Natural killer cell (primary cell): ENCODE measurements around the gene LTC4S. TPM values are rescaled to one million over a fixed set of nuclear protein-coding genes. Genes with fewer than 3 reads are reported as not detected.
A peak's percentile ranks its signal among the peaks of the same experiment; 100 is the strongest.
"Not testable (repeated sequence)": the region's sequence is repeated elsewhere in the genome, so short reads cannot be mapped to it uniquely, and the experiment has no call there.

ENCODE experiments used
- ATAC-seq, 3 donors: fragments of 150-1000 bp in 2 of 3; fragments of 200-7000 bp in 1 of 3; cut with Tn5 transposase; 1 replicate in 1 of 3; 2 replicates in 2 of 3; pipeline ENCODE4 v1.10.0; 2021; ENCODE audit warnings: mild to moderate bottlenecking in 2 of 3, moderate library complexity in 2 of 3
- DNase-seq, 2 donors: peaks; one replicate each; pipeline versions ENCODE4 v3.0.0 to v3.0.0-alpha.2; 2013 to 2021; ENCODE audit warnings: mixed read lengths in 1 of 2
- H3K27ac ChIP-seq: one replicate; pipeline ENCODE4 v1.5.1; 2013; ENCODE audit warnings: mild to moderate bottlenecking, low read length
- H3K27me3 ChIP-seq: one replicate; pipeline ENCODE4 v1.6.1; 2013; ENCODE audit warnings: low read length; ENCODE audit not compliant: control insufficient read depth, insufficient read depth
- H3K36me3 ChIP-seq: one replicate; pipeline ENCODE4 v1.6.1; 2013; ENCODE audit warnings: low read length; ENCODE audit not compliant: control insufficient read depth, insufficient read depth
- H3K4me1 ChIP-seq: one replicate; pipeline ENCODE4 v1.6.1; 2013; ENCODE audit warnings: low read length; ENCODE audit not compliant: control insufficient read depth, insufficient read depth
- H3K4me3 ChIP-seq: one replicate; pipeline ENCODE4 v1.5.1; 2013; ENCODE audit warnings: low read length
- H3K9me3 ChIP-seq: one replicate; pipeline ENCODE4 v1.6.1; 2013; ENCODE audit warnings: low read length; ENCODE audit not compliant: control insufficient read depth, insufficient read depth
- H3K27ac Mint-ChIP-seq, 2 donors: one replicate each; pipeline ENCODE4 v1.8.0; 2022; ENCODE audit warnings: mild to moderate bottlenecking in 2 of 2, mixed read lengths in 2 of 2, moderate library complexity in 1 of 2
- H3K27me3 Mint-ChIP-seq, 2 donors: one replicate each; pipeline ENCODE4 v1.8.0; 2022; ENCODE audit warnings: low read depth in 2 of 2, mixed read lengths in 2 of 2
- H3K36me3 Mint-ChIP-seq: one replicate; pipeline ENCODE4 v1.8.0; 2022; ENCODE audit warnings: mixed read lengths
- H3K4me1 Mint-ChIP-seq, 2 donors: one replicate each; pipeline ENCODE4 v1.8.0; 2022; ENCODE audit warnings: mixed read lengths in 2 of 2
- H3K4me3 Mint-ChIP-seq: one replicate; pipeline ENCODE4 v1.8.0; 2022; ENCODE audit warnings: mild to moderate bottlenecking, moderate library complexity, mixed read lengths
- H3K9me3 Mint-ChIP-seq, 2 donors: one replicate each; pipeline ENCODE4 v1.8.0; 2022; ENCODE audit warnings: mixed read lengths in 2 of 2
- WGBS: methylation state at CpG from one replicate; pipeline ENCODE4 v1.1.7; 2013; ENCODE audit warnings: missing lambda C conversion rate; ENCODE audit not compliant: insufficient coverage; 5-methylcytosine and 5-hydroxymethylcytosine counted together
- intact Hi-C: fragments of 100-400 bp; cut with micrococcal nuclease; formaldehyde crosslinking; loops from one replicate; pipeline ENCODE4 v1.14.2; 2022
- total RNA-seq, 4 donors: library from RNA; stranded (reverse); fragments of 120-200 nt in 1 of 4; gene quantifications; one replicate each; pipeline versions ENCODE4 v1.2.3 to v1.2.4, GENCODE V29; 2013 to 2022
- TF ChIP-seq, protein P1 (sequence below): fragments of 200-600 bp; IDR thresholded peaks from one replicate; pipeline ENCODE4 v1.8.0; 2022; ENCODE audit warnings: antibody characterized with exemption

LTC4S gene
- total RNA-seq, 3 donors from 2014 or later (not counting 1 experiment from before 2014, with no cell fraction given) = 3.0 to 5.4 (median 3.5) TPM

DNA sequence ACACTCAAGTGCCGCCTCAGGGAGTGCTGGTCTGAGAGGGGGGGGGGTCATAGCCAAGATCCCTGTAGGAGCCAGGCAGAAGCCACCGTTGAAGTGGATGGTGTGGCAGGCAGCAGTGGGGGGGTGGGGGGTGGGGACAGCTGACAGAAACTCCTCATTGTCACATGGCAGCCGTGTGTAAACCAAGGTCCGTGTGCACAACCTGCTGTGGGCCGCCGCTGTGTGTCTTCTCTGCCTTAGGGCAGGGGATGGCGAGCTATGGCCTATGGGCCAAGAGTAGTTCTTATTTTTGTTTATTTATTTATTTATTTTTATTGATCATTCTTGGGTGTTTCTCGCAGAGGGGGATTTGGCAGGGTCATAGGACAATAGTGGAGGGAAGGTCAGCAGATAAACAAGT, 40.3 kb downstream of the LTC4S start:
- peaks cover 25% of the 10 kb centered on the region for H3K36me3 Mint-ChIP-seq
- WGBS = 100% methylated on average over 3 of the region's 8 CpGs
- Histone ChIP-seq H3K27me3 (no peaks in the 10 kb centered on the region), H3K4me1 (peaks cover 20% of the 10 kb centered on the region), H3K27ac (no peak overlapping the region), H3K4me3 (no peak overlapping the region), H3K9me3 (no peaks in the 10 kb centered on the region), H3K36me3 (peaks cover 69% of the 10 kb centered on the region)
- peaks cover 30 to 31% of the 10 kb centered on the region in 2 donors for H3K4me1 Mint-ChIP-seq
- DNase-seq (no peak), ATAC-seq (no peak)
- no peaks in the 10 kb centered on the region for H3K9me3 Mint-ChIP-seq
- no peaks in the 10 kb centered on the region for H3K27me3 Mint-ChIP-seq
- no peak overlapping the region for H3K4me3 Mint-ChIP-seq
- H3K27ac Mint-ChIP-seq = peak overlapping the region; percentile 67 to 81
- intact Hi-C loops = no loop called here
- TF ChIP-seq, protein P1, sequence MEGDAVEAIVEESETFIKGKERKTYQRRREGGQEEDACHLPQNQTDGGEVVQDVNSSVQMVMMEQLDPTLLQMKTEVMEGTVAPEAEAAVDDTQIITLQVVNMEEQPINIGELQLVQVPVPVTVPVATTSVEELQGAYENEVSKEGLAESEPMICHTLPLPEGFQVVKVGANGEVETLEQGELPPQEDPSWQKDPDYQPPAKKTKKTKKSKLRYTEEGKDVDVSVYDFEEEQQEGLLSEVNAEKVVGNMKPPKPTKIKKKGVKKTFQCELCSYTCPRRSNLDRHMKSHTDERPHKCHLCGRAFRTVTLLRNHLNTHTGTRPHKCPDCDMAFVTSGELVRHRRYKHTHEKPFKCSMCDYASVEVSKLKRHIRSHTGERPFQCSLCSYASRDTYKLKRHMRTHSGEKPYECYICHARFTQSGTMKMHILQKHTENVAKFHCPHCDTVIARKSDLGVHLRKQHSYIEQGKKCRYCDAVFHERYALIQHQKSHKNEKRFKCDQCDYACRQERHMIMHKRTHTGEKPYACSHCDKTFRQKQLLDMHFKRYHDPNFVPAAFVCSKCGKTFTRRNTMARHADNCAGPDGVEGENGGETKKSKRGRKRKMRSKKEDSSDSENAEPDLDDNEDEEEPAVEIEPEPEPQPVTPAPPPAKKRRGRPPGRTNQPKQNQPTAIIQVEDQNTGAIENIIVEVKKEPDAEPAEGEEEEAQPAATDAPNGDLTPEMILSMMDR = no peak

DNA sequence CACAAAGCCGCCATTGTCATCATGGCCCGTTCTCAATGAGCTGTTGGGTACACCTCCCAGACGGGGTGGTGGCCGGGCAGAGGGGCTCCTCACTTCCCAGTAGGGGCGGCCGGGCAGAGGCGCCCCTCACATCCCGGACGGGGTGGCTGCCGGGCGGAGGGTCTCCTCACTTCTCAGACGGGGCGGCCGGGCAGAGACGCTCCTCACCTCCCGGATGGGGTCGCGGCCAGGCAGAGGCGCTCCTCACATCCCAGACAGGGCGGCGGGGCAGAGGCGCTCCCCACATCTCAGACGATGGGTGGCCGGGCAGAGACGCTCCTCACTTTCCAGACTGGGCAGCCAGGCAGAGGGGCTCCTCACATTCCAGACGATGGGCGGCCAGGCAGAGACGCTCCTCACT, 41.1 kb downstream of the LTC4S start:
- ATAC-seq, H3K4me3 ChIP-seq, intact Hi-C loops, H3K27ac ChIP-seq, H3K9me3 ChIP-seq, H3K9me3 Mint-ChIP-seq, H3K27me3 ChIP-seq, H3K4me3 Mint-ChIP-seq, DNase-seq, H3K27me3 Mint-ChIP-seq: not testable (repeated sequence)
- H3K36me3 ChIP-seq = peaks cover 63% of the 10 kb centered on the region
- peaks cover 19% of the 10 kb centered on the region for H3K36me3 Mint-ChIP-seq
- peaks cover 28 to 31% of the 10 kb centered on the region in 2 donors for H3K4me1 Mint-ChIP-seq
- H3K27ac Mint-ChIP-seq = peak overlapping the region; percentile 91 to 94
- WGBS = over 99% methylated on average over 14 of the region's 28 CpGs
- H3K4me1 ChIP-seq = peaks cover 20% of the 10 kb centered on the region

DNA sequence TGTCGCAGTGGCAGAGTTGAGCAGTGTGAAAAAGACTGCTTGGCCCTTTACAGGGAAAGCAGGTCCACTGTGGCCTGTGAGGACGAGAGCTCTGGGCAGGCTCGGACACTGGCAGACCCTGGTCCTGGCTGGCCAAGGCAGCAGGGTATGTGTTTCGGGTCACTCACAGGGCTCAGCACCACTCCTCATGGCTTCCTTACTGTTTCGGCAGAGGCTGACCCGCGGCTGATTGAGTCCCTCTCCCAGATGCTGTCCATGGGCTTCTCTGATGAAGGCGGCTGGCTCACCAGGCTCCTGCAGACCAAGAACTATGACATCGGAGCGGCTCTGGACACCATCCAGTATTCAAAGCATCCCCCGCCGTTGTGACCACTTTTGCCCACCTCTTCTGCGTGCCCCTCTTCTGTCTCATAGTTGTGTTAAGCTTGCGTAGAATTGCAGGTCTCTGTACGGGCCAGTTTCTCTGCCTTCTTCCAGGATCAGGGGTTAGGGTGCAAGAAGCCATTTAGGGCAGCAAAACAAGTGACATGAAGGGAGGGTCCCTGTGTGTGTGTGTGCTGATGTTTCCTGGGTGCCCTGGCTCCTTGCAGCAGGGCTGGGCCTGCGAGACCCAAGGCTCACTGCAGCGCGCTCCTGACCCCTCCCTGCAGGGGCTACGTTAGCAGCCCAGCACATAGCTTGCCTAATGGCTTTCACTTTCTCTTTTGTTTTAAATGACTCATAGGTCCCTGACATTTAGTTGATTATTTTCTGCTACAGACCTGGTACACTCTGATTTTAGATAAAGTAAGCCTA, 42.6 kb downstream of the LTC4S start:
- Mint-ChIP-seq H3K27me3 (no peaks in the 10 kb centered on the region), H3K4me1 (peaks cover 28 to 31% of the 10 kb centered on the region in 2 donors), H3K27ac (peak overlapping the region; percentile 91 to 94), H3K36me3 (peaks cover 16% of the 10 kb centered on the region), H3K4me3 (peak overlapping the region; percentile 73), H3K9me3 (no peaks in the 10 kb centered on the region)
- ATAC-seq (peak; percentile 67 to 93 (median 90)), DNase-seq (peak; percentile 51 to 80)
- H3K27me3 ChIP-seq = no peaks in the 10 kb centered on the region
- peaks cover 20% of the 10 kb centered on the region for H3K4me1 ChIP-seq
- peaks cover 59% of the 10 kb centered on the region for H3K36me3 ChIP-seq
- H3K9me3 ChIP-seq = no peaks in the 10 kb centered on the region
- 80% methylated on average over 19 of the region's 19 CpGs for WGBS
- TF ChIP-seq, protein P1 = no peak
- peak overlapping the region; percentile 70 for H3K27ac ChIP-seq
- intact Hi-C loops = loop anchor here (1.0 to 2.0 kb wide), 2 partner anchors 15 to 22 kb away; partner anchors contain the start of gene MRNIP
- no peak overlapping the region for H3K4me3 ChIP-seq
